GM21515 (cell line): ENCODE data around the gene GALNT12.
A peak's percentile ranks its signal among the peaks of the same experiment; 100 is the strongest.

Experiments used
- ATAC-seq: cut with Tn5 transposase; IDR thresholded peaks from one replicate; pipeline ENCODE4 v1.9.1; 2021; ENCODE audit not compliant: unreplicated experiment

GALNT12 gene

GRCh38 chr9:98801561-98801960 lies 5.9 kb upstream of the GALNT12 start:
- no peak for ATAC-seq

DNA sequence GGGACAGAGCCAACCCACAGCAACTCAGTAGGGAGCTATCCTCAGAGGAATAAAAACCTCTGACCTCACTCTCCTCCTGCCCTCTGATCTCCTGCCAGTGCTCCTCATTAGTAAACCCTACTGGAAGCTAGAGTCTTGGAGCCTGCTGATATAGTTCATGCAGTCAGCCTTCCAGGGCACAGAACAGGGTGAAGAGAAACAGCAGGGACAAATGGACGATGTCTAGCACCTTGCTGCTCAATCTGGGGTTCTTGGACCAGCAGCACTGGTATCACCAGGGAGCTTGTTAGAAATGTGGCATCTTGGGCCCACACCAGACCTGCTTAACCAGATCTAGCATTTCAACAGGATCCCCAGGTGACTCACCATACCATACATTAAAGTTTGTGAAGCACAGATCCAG lies 5.5 kb upstream of the GALNT12 start:
- no peak for ATAC-seq

DNA sequence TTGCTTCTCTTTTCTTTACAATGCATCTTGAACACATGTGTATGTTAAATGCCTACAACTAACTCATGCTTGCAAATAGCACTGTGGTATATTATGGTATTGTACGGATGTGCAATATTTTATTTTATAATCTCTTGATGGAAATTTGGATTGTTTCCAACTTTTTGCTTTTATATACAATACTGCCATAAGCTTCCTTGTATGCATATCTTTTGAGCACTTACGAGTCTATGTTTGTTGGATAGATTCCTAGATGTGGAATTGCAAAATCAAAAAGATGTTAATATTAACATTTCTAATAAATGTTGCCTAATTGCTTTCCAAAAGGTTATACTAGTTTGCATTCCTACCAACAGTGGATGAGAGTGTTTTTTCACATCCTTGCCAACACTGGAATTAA lies 3.4 kb upstream of the GALNT12 start:
- no peak for ATAC-seq

- ATAC-seq, result no peak
Measured at GRCh38 chr9:98805506-98806272, 1.8 kb upstream of the GALNT12 start.

- no peak for ATAC-seq
Measured at GRCh38 chr9:98806394-98807035, 955 bp upstream of the GALNT12 start.

DNA sequence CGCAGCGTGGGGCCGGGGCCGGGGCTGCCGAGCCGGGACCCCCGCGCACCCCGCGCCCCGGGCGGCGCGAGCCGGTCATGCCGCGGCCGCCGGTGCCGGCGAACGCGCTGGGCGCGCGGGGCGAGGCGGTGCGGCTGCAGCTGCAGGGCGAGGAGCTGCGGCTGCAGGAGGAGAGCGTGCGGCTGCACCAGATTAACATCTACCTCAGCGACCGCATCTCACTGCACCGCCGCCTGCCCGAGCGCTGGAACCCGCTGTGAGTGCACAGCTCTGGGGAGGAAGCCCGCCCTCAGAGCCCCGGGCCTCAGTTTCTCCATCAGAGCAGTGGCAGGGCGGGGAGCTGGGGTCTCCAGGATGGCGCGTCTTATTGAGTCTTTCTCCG lies 335 bp downstream of the GALNT12 start:
- ATAC-seq, result peak; percentile 25

- no peak for ATAC-seq
Measured at GRCh38 chr9:98808411-98808815, 943 bp downstream of the GALNT12 start.

DNA sequence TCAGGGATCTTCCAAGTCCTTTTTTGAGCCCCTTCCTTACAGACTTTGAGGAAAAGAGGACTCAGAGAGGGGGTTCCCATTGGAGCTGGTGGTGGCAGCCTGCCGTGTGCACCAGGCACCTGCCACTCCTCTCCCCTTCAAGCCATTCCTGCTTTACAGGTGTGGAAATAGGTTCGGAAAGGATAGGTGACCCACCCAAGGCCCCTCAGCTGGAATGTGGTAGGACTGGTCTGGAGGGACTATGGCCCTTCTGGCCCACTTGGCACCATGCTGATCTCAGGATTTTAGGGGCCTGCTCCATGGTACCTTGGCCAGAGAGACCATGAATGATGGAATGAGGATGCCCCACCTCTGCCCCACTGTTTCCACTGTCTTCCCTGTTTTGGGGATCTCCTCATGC lies 1.4 kb downstream of the GALNT12 start:
- no peak for ATAC-seq

- ATAC-seq, result no peak
Measured at GRCh38 chr9:98809311-98810101, 2.0 kb downstream of the GALNT12 start.

GRCh38 chr9:98810102-98810842 lies 2.8 kb downstream of the GALNT12 start:
- ATAC-seq, result no peak

DNA sequence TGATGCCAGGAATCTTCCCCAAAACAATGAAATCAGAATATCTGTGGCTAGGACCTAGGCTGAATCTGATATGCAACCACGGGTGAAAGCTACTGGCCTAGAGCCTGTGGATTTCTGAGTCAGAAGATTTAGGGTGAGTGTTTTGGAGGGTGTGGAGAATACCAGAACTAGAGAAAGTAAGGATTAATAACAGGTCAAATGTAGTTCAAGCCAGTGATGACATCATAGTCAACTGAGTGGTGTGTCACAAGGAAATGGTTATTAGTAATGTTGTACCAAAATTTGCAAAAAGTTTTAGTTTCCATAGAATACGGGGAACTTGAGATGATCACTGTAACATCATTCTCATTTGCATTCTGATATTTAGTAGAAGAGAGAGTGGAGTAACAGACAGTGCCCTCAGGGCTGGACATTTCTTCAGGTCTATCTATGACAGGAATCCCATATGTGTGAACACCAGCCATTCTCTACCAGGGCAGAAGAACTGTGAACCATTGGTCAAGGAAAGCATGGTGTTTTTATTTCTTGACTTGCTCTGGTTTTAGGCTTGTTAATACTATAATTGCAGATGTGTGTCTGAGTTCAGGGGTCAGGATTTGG lies 3.7 kb downstream of the GALNT12 start:
- ATAC-seq, result no peak

DNA sequence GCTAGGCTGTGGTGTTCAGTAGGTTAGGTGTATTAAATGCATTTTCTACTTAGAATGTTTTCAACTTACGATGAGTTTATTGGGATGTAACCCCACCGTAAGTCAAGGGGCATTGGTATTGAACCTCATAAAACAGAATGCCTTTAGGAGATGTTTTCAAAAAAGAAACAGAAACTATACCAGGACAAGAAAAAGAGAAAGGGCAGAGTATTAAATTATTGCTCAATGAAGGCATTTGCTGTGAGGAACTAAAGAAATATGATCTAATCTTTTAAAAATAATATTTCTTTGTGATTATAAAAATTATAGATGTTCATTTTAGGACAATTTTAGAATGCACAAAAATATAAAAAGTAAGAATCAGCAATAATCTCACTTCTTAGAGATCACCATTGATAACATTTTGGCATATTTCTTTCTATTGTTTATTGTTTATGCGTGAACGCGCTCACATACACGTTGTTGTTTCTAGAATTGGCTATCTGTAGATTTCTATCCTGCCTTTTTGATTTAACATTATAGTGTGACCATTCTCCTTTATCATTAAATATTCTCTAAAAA lies 8.0 kb downstream of the GALNT12 start:
- ATAC-seq, result no peak

DNA sequence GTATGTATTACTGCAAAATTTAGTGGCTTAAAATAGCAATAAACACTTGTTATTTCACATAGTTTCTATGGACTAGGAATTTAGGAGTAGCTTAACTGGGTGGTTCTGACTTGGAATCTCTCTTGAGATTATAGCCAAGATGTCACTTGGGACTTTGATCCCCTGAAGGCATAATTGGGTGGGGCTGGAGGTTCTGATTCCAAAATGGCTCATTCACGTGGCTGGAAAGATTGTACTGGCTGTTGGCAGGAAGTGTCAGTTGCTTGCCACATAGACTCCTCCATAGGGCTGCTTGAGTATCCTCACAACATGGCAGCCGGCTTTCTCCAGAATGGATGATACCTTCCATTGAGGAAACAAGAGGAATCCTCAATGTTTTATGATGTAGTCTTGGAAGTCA lies 11.3 kb downstream of the GALNT12 start:
- ATAC-seq, result no peak

DNA sequence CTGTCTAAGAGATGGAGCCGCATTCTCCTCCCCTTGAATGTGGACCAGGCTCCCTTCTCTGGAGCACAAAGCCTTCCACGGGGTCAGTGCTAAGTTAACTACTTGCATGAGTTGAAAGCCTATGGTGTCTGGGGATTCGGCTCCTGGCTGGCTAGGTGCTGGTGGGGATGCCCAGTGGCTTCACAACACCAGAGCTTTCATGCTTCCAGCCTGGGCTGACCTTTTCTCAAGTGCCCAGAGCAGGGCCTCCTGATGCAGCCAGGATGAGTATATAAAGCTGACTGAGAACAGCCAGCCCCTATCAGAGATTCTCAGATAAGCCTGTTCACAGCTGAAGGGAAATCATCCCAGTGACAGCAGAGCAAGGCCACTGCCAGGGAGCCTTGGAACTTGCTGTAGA lies 11.8 kb downstream of the GALNT12 start:
- ATAC-seq, result no peak

GRCh38 chr9:98821831-98822230 lies 14.4 kb downstream of the GALNT12 start:
- ATAC-seq, result no peak

- no peak for ATAC-seq
Measured at GRCh38 chr9:98822661-98823060, 15.2 kb downstream of the GALNT12 start.

DNA sequence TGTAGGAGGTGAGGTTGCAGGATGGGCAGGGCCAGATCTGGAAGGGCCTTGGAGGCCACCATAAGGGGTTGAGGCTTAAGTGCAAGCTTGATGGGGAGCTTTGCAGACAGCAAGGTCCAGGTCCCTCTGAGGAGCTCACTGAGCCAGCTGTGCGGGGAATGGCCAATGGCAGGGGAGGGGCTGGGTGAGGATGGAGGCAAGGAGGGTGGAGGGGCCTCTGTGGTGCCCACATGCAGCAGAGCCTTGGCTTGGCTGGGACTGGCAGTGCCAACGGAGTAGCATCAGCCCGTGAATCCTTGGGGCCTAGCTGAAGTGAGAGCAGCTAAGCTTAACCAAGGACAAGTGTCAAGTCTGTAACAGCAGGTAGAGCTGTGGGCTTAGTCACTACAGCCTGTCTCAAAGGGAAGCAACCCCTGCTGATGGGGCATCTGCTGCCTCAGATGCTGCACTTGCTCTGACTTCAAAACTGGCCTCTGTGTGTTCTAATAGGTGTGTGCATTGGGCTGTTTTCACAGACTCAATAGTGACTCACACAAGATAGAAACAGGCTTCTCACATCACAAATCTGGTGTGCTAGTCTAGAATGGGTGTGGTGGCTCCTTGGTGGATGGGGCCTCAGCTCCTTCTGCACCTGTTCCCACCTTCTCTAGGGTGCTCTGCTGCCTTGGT lies 16.3 kb downstream of the GALNT12 start:
- ATAC-seq, result no peak

DNA sequence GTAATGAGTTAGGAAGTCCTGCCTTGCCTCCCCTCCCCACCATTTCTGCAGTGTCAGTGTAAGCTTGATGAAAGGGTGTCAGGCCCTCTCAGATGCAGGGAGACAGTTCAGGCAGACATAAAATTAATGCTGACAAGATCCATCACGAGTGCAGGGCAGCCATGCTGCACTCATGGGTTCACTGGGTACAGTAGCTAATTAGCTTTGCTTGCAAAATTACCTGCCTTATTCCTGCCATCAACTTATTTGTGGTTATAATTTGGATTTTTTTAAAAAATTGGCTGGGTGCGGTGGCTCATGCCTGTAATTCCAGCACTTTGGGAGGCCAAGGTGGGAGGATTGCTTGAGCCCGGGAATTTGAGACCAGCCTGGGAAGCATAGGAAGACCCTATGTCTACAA lies 17.9 kb downstream of the GALNT12 start:
- ATAC-seq, result no peak

DNA sequence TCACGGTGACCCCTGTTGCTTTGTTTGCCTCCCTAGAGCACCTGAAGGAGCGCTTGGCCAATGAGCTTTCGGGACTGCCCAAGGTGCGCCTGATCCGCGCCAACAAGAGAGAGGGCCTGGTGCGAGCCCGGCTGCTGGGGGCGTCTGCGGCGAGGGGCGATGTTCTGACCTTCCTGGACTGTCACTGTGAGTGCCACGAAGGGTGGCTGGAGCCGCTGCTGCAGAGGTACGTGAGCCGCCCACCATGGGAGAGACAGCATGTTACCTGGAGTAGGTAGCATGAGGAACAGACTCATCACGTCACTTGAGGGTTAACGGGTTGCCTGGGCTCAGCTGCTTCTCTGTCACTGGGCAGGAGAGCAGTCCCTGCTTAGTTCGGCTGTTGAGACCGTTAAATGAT lies 19.2 kb downstream of the GALNT12 start:
- ATAC-seq, result no peak

GRCh38 chr9:98829766-98830165 lies 22.3 kb downstream of the GALNT12 start:
- no peak for ATAC-seq
